ENCODE measurements around the gene WIPF2.

Gene WIPF2

GRCh38 chr17:40315678-40316570 is 96.8 kb downstream of the WIPF2 start:
- POLR2A ChIA-PET, result interaction anchor here (0.6 to 1.5 kb wide), 5 partner anchors 9 to 36 kb away, joined by 3 to 6 read pairs (median 4); no protein-coding TSS in a partner anchor
- WGBS (ENCODE audit: insufficient coverage), result 83% methylated on average over 5 of the region's 9 CpGs
- peak overlapping the region in 1 of 7 experiments; percentile 42 for H3K4me3 ChIP-seq (ENCODE audit: control insufficient read depth in 1 of 7, extremely low read depth in 1 of 7, insufficient read depth in 4 of 7, low read depth in 2 of 7, low read length in 6 of 7)
- peak in 2 of 3 donors; percentile 46 to 60 for DNase-seq
- H3K4me1 ChIP-seq (ENCODE audit: control extremely low read depth in 1 of 4, control insufficient read depth in 4 of 4, insufficient read depth in 4 of 4, low read length in 3 of 4), result peaks cover 23 to 98% (median 96%) of the 10 kb centered on the region in 4 experiments
- H3K36me3 ChIP-seq (ENCODE audit: control insufficient read depth in 4 of 4, insufficient read depth in 4 of 4, low read length in 3 of 4), result no peaks in the 10 kb centered on the region
- CTCF ChIA-PET, result interaction anchor here (1.2 to 50.4 kb wide), 4 partner anchors 8 to 38 kb away, joined by 4 to 1388 read pairs (median 71); partner anchors contain the start of genes GJD3 and RARA
- no peaks in the 10 kb centered on the region for H3K27me3 ChIP-seq (replicated peaks in 2 of 5; ENCODE audit: control insufficient read depth in 4 of 5, insufficient read depth in 5 of 5, low read length in 4 of 5)
- H3K9me3 ChIP-seq (ENCODE audit: control extremely low read depth in 1 of 5, control insufficient read depth in 4 of 5, insufficient read depth in 2 of 5, low read depth in 1 of 5, low read length in 4 of 5), result no peaks in the 10 kb centered on the region
- H3K27ac ChIP-seq (ENCODE audit: insufficient read depth in 1 of 2, low read depth in 1 of 2, low read length in 2 of 2, poor library complexity in 1 of 2, severe bottlenecking in 2 of 2), result peak overlapping the region; percentile 26 to 40

- Histone ChIP-seq H3K4me1 (ENCODE audit: control extremely low read depth in 1 of 4, control insufficient read depth in 4 of 4, insufficient read depth in 4 of 4, low read length in 3 of 4) (peaks cover 21 to 98% (median 96%) of the 10 kb centered on the region in 4 experiments), H3K27me3 (replicated peaks in 2 of 5; ENCODE audit: control insufficient read depth in 4 of 5, insufficient read depth in 5 of 5, low read length in 4 of 5) (no peaks in the 10 kb centered on the region), H3K27ac (ENCODE audit: insufficient read depth in 1 of 2, low read depth in 1 of 2, low read length in 2 of 2, poor library complexity in 1 of 2, severe bottlenecking in 2 of 2) (peak overlapping the region in 1 of 2 experiments; percentile 19), H3K9me3 (ENCODE audit: control extremely low read depth in 1 of 5, control insufficient read depth in 4 of 5, insufficient read depth in 2 of 5, low read depth in 1 of 5, low read length in 4 of 5) (no peaks in the 10 kb centered on the region), H3K36me3 (ENCODE audit: control insufficient read depth in 4 of 4, insufficient read depth in 4 of 4, low read length in 3 of 4) (peaks cover 0 to 3% (median 0%) of the 10 kb centered on the region in 4 experiments), H3K4me3 (ENCODE audit: control insufficient read depth in 1 of 7, extremely low read depth in 1 of 7, insufficient read depth in 4 of 7, low read depth in 2 of 7, low read length in 6 of 7) (peak overlapping the region in 3 of 7 experiments; percentile 28 to 89 (median 42))
- 73% methylated on average over 34 of the region's 38 CpGs for WGBS (ENCODE audit: insufficient coverage)
- ChIA-PET POLR2A (interaction anchor here (0.6 to 10.0 kb wide), 7 partner anchors 9 to 1700 kb away, joined by 3 to 195 read pairs (median 4); no protein-coding TSS in a partner anchor), CTCF (interaction anchor here (1.1 to 50.4 kb wide), 6 partner anchors 12 to 37 kb away, joined by 3 to 1388 read pairs (median 8); partner anchors contain the start of genes GJD3 and RARA)
- no peak for DNase-seq
These were observed 97.7 kb downstream of the WIPF2 start for GRCh38 chr17:40316571-40317344.

GRCh38 chr17:40317345-40317873 is 98.3 kb downstream of the WIPF2 start:
- POLR2A ChIA-PET, result interaction anchor here (0.6 to 10.0 kb wide), 5 partner anchors 11 to 1699 kb away, joined by 3 to 195 read pairs (median 6); no protein-coding TSS in a partner anchor

GRCh38 chr17:40317880-40318829 is 99.1 kb downstream of the WIPF2 start:
- peak overlapping the region; percentile 40 to 89 for H3K27ac ChIP-seq (ENCODE audit: insufficient read depth in 1 of 2, low read depth in 1 of 2, low read length in 2 of 2, poor library complexity in 1 of 2, severe bottlenecking in 2 of 2)
- H3K36me3 ChIP-seq (ENCODE audit: control insufficient read depth in 4 of 4, insufficient read depth in 4 of 4, low read length in 3 of 4), result peaks cover 0 to 3% (median 0%) of the 10 kb centered on the region in 4 experiments
- H3K9me3 ChIP-seq (ENCODE audit: control extremely low read depth in 1 of 5, control insufficient read depth in 4 of 5, insufficient read depth in 2 of 5, low read depth in 1 of 5, low read length in 4 of 5), result no peaks in the 10 kb centered on the region
- 0% methylated on average over 36 of the region's 70 CpGs for WGBS (ENCODE audit: insufficient coverage)
- H3K4me3 ChIP-seq (ENCODE audit: control insufficient read depth in 1 of 7, extremely low read depth in 1 of 7, insufficient read depth in 4 of 7, low read depth in 2 of 7, low read length in 6 of 7), result peak overlapping the region; percentile 61 to 89 (median 76)
- DNase-seq, result peak; percentile 91 to 94 (median 93)
- H3K4me1 ChIP-seq (ENCODE audit: control extremely low read depth in 1 of 4, control insufficient read depth in 4 of 4, insufficient read depth in 4 of 4, low read length in 3 of 4), result peaks cover 19 to 98% (median 93%) of the 10 kb centered on the region in 4 experiments
- POLR2A ChIA-PET, result interaction anchor here (0.6 to 10.0 kb wide), 6 partner anchors 9 to 1698 kb away, joined by 3 to 195 read pairs (median 4); no protein-coding TSS in a partner anchor
- CTCF ChIA-PET, result interaction anchor here (0.9 to 50.4 kb wide), 8 partner anchors 10 to 36 kb away, joined by 3 to 1388 read pairs (median 4); partner anchors contain the start of genes GJD3 and RARA
- H3K27me3 ChIP-seq (replicated peaks in 2 of 5; ENCODE audit: control insufficient read depth in 4 of 5, insufficient read depth in 5 of 5, low read length in 4 of 5), result no peaks in the 10 kb centered on the region

More at GRCh38 chr17:40317345-40317873, 98.3 kb downstream of the WIPF2 start:
- peak overlapping the region in 6 of 7 experiments; percentile 53 to 89 (median 76) for H3K4me3 ChIP-seq (ENCODE audit: control insufficient read depth in 1 of 7, extremely low read depth in 1 of 7, insufficient read depth in 4 of 7, low read depth in 2 of 7, low read length in 6 of 7)
- peak overlapping the region in 1 of 2 experiments; percentile 89 for H3K27ac ChIP-seq (ENCODE audit: insufficient read depth in 1 of 2, low read depth in 1 of 2, low read length in 2 of 2, poor library complexity in 1 of 2, severe bottlenecking in 2 of 2)
- peak in 1 of 3 donors; percentile 43 for DNase-seq
- no peaks in the 10 kb centered on the region for H3K27me3 ChIP-seq (replicated peaks in 2 of 5; ENCODE audit: control insufficient read depth in 4 of 5, insufficient read depth in 5 of 5, low read length in 4 of 5)
- peaks cover 0 to 3% (median 0%) of the 10 kb centered on the region in 4 experiments for H3K36me3 ChIP-seq (ENCODE audit: control insufficient read depth in 4 of 4, insufficient read depth in 4 of 4, low read length in 3 of 4)
- 15% methylated on average over 5 of the region's 6 CpGs for WGBS (ENCODE audit: insufficient coverage)
- CTCF ChIA-PET, result interaction anchor here (1.1 to 50.4 kb wide), 6 partner anchors 11 to 37 kb away, joined by 3 to 1388 read pairs (median 8); partner anchors contain the start of genes GJD3 and RARA
- H3K9me3 ChIP-seq (ENCODE audit: control extremely low read depth in 1 of 5, control insufficient read depth in 4 of 5, insufficient read depth in 2 of 5, low read depth in 1 of 5, low read length in 4 of 5), result no peaks in the 10 kb centered on the region
- H3K4me1 ChIP-seq (ENCODE audit: control extremely low read depth in 1 of 4, control insufficient read depth in 4 of 4, insufficient read depth in 4 of 4, low read length in 3 of 4), result peaks cover 19 to 98% (median 95%) of the 10 kb centered on the region in 4 experiments

- peaks cover 16 to 98% (median 93%) of the 10 kb centered on the region in 4 experiments for H3K4me1 ChIP-seq (ENCODE audit: control extremely low read depth in 1 of 4, control insufficient read depth in 4 of 4, insufficient read depth in 4 of 4, low read length in 3 of 4)
These were observed 99.8 kb downstream of the WIPF2 start for GRCh38 chr17:40318830-40319391.

More at GRCh38 chr17:40318830-40319391, 99.8 kb downstream of the WIPF2 start:
- peak overlapping the region; percentile 61 to 89 (median 76) for H3K4me3 ChIP-seq (ENCODE audit: control insufficient read depth in 1 of 7, extremely low read depth in 1 of 7, insufficient read depth in 4 of 7, low read depth in 2 of 7, low read length in 6 of 7)
- peak overlapping the region in 1 of 2 experiments; percentile 89 for H3K27ac ChIP-seq (ENCODE audit: insufficient read depth in 1 of 2, low read depth in 1 of 2, low read length in 2 of 2, poor library complexity in 1 of 2, severe bottlenecking in 2 of 2)
- H3K27me3 ChIP-seq (replicated peaks in 2 of 5; ENCODE audit: control insufficient read depth in 4 of 5, insufficient read depth in 5 of 5, low read length in 4 of 5), result no peaks in the 10 kb centered on the region
- DNase-seq, result no peak
- ChIA-PET POLR2A (interaction anchor here (0.6 to 10.0 kb wide), 4 partner anchors 8 to 23 kb away, joined by 3 to 195 read pairs (median 6); no protein-coding TSS in a partner anchor), CTCF (interaction anchor here (0.9 to 50.4 kb wide), 6 partner anchors 9 to 35 kb away, joined by 3 to 1388 read pairs (median 8); partner anchors contain the start of genes GJD3 and RARA)
- H3K36me3 ChIP-seq (ENCODE audit: control insufficient read depth in 4 of 4, insufficient read depth in 4 of 4, low read length in 3 of 4), result peaks cover 0 to 3% (median 0%) of the 10 kb centered on the region in 4 experiments
- no peaks in the 10 kb centered on the region for H3K9me3 ChIP-seq (ENCODE audit: control extremely low read depth in 1 of 5, control insufficient read depth in 4 of 5, insufficient read depth in 2 of 5, low read depth in 1 of 5, low read length in 4 of 5)
- 26% methylated on average over 9 of the region's 13 CpGs for WGBS (ENCODE audit: insufficient coverage)

Measured in common myeloid progenitor, CD34-positive (primary cell).